ENCODE measurements around the gene EPB41L3.
A peak's percentile ranks its signal among the peaks of the same experiment; 100 is the strongest.
"Not testable (repeated sequence)": the region's sequence is repeated elsewhere in the genome, so short reads cannot be mapped to it uniquely, and the experiment has no call there.

Gene EPB41L3

DNA sequence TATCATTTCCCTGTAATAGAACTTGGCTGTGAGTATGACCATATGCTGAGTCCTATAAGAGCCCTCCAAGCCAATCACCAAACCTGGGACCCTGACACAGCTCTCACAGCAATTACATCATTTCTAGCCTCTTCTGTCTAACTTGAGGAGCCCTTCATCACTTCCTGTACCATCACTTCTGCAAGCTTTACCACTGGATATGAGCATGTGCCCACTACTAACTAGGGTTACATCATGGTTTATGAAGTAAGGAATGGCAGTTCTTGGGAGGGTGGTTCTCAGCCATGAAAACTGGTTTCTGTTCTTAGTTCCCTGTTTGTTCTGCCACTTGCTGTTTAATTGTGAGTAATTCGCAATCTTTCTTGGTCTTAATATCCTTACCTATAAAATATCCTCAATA is 31.0 kb upstream of the EPB41L3 start:
- H3K4me3 ChIP-seq (ENCODE audit: control insufficient read depth, low read depth, low read length): no peak overlapping the region
- TF ChIP-seq, protein P1, sequence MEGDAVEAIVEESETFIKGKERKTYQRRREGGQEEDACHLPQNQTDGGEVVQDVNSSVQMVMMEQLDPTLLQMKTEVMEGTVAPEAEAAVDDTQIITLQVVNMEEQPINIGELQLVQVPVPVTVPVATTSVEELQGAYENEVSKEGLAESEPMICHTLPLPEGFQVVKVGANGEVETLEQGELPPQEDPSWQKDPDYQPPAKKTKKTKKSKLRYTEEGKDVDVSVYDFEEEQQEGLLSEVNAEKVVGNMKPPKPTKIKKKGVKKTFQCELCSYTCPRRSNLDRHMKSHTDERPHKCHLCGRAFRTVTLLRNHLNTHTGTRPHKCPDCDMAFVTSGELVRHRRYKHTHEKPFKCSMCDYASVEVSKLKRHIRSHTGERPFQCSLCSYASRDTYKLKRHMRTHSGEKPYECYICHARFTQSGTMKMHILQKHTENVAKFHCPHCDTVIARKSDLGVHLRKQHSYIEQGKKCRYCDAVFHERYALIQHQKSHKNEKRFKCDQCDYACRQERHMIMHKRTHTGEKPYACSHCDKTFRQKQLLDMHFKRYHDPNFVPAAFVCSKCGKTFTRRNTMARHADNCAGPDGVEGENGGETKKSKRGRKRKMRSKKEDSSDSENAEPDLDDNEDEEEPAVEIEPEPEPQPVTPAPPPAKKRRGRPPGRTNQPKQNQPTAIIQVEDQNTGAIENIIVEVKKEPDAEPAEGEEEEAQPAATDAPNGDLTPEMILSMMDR (conservative IDR thresholded peaks at IDR 0.05; ENCODE audit: control insufficient read depth, insufficient read depth, low read depth, low read length): no peak
- DNase-seq (ENCODE audit: low read depth): no peak

DNA sequence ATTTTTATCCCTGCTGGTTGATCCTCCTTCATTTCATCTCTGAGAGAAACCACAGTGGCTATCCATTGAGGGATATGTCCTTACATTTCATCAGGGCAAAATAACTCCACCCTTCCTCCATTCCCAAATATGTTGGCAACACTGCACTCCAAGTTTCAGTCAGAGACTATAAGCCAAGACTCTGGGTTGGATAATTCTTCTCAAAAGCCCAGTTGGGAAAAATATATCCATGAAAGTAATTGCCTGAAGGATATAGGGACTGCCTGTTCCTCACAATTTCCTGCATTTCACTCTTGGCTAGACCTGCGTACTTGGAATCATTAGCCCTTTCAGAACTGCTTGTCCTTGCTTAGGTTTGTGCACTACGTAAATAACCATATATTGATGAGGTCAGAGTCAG is 27.9 kb upstream of the EPB41L3 start:
- DNase-seq (ENCODE audit: low read depth): no peak
- TF ChIP-seq, protein P1 (conservative IDR thresholded peaks at IDR 0.05; ENCODE audit: control insufficient read depth, insufficient read depth, low read depth, low read length): no peak
- no peak overlapping the region for H3K4me3 ChIP-seq (ENCODE audit: control insufficient read depth, low read depth, low read length)

DNA sequence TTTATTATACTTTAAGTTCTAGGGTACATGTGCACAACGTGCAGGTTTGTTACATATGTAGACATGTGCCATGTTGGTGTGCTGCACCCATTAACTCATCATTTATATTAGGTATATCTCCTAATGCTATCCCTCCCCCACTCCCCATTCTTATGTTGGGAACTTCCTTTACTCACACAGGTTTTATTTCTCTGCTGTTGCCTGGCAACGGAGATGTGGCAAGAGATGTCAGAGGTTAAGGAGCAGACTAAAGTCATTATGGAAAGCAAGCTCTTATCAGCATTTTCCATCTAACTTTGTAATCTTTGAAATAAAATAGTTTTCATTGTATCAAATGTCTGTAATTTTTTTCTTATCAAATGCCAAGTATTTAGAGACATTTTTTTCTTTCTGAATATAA is 26.8 kb upstream of the EPB41L3 start:
- not testable (repeated sequence) for H3K4me3 ChIP-seq (ENCODE audit: control insufficient read depth, low read depth, low read length)
- DNase-seq (ENCODE audit: low read depth): peak; percentile 73

DNA sequence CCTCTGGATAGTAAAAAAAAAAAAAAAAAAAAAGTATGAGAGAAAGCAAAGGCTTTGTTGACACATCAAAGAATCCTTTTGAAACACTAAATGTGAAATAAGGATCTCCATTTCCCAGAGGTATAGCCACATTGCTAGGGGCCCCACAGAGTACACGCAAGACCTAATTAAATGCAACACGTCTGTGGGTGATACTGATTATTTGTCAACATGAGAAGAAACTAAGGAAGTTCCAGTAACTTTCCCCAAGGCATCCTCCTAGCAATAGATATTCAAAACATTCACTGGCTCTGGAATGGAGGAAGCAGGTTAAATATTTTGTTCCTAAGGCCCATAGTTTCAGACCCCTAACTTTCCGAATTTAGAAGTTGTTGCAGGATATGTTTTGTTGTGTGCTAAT is 24.6 kb upstream of the EPB41L3 start:
- DNase-seq (ENCODE audit: low read depth): no peak

DNA sequence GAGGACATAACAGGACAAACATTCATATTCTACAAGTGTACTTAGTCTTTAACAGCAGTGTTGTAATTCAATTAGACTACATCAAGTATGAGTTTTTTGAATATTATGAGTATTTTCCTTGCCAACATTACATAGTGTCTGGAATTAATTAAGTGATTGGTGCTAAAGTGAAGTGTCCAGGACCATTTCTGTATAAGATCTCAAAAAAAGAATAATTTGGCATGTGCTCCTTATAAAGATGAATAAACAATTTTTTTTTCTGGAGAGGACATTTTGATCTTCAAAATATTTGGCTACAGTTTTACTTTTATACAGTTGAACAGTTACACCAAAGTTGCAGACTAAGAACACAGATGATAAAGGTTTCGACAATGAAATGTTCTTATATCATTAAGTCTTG is 15.1 kb upstream of the EPB41L3 start:
- DNase-seq (ENCODE audit: low read depth): no peak
- TF ChIP-seq, protein P1 (conservative IDR thresholded peaks at IDR 0.05; ENCODE audit: control insufficient read depth, insufficient read depth, low read depth, low read length): no peak
- H3K4me3 ChIP-seq (ENCODE audit: control insufficient read depth, low read depth, low read length): no peak overlapping the region

More for the DNA sequence above, 24.6 kb upstream of the EPB41L3 start:
- TF ChIP-seq, protein P1 (conservative IDR thresholded peaks at IDR 0.05; ENCODE audit: control insufficient read depth, insufficient read depth, low read depth, low read length): no peak
- no peak overlapping the region for H3K4me3 ChIP-seq (ENCODE audit: control insufficient read depth, low read depth, low read length)

DNA sequence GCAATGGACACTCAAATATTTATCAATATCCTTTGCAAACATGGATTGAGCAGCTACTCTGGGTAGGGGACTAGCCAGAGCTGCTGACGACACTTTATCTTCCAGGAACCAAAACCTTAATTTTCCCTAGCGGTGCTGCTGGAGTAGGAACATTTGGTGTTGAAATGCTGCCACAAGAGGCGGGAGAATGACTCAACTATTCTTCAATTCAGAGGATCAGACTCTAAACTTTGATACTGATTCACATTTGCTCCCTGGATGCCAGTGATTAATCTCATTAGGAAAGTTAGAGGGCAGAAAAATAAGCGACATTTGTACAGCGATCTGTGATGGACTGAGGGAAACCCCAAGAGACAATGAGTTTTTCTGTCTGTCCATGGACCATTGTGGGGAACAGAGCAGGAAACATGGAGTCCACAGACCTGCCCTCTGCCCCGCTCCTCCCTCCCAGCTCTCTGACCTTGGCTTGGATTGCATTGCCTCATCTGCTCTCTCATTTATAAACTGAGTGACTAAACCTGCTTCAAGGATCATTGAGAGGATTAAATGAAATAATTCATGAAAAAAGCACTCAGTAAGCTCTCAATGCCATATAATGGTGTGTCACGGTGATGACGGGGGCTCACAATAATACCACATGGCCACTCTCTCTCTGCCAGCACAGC is 12.6 kb upstream of the EPB41L3 start:
- peak; percentile 89 for DNase-seq (ENCODE audit: low read depth)
- peak overlapping the region; percentile 21 for H3K4me3 ChIP-seq (ENCODE audit: control insufficient read depth, low read depth, low read length)
- TF ChIP-seq, protein P1 (conservative IDR thresholded peaks at IDR 0.05; ENCODE audit: control insufficient read depth, insufficient read depth, low read depth, low read length): peak; percentile 24

DNA sequence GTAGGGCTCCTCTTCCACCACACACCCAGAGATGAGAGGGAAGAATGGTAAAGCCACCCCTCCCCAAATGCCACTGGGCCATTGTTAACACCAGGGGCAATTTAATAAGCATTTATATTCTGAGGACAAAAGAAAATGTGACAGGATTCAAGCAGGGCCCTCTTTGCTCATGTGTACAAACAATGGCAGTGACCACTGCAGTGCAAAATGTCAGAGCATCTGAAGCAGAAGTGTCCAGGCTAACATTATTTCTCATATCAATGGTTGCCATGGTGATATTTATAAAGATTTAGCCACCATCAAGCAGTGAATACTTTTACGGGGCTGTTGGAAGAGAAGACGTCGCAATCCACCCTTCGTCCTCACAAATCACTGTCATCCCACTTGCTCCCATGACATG is 10.8 kb upstream of the EPB41L3 start:
- TF ChIP-seq, protein P1 (conservative IDR thresholded peaks at IDR 0.05; ENCODE audit: control insufficient read depth, insufficient read depth, low read depth, low read length): no peak
- no peak for DNase-seq (ENCODE audit: low read depth)
- H3K4me3 ChIP-seq (ENCODE audit: control insufficient read depth, low read depth, low read length): no peak overlapping the region

All from fibroblast of mammary gland (primary cell).